GM12875 (cell line): ENCODE measurements around the gene NDUFAF3.

Experiments used
- H3K4me3 ChIP-seq: one replicate; pipeline ENCODE4 v1.5.1; 2011; ENCODE audit warnings: low read depth, low read length, control low read depth
- CTCF ChIP-seq: IDR thresholded peaks from 2 replicates; pipeline ENCODE4 v1.5.1; 2011; ENCODE audit warnings: low read depth, mild to moderate bottlenecking, control low read depth, inconsistent platforms, low read length, moderate library complexity, borderline replicate concordance; ENCODE audit not compliant: insufficient read depth

The NDUFAF3 gene

GRCh38 chr3:49058011-49058410, 36.1 kb downstream of the NDUFAF3 start:
- H3K4me3 ChIP-seq: no peak overlapping the region
- TF ChIP-seq CTCF: no peak
